ENCODE results near the gene CFAP221.

The CFAP221 gene

DNA sequence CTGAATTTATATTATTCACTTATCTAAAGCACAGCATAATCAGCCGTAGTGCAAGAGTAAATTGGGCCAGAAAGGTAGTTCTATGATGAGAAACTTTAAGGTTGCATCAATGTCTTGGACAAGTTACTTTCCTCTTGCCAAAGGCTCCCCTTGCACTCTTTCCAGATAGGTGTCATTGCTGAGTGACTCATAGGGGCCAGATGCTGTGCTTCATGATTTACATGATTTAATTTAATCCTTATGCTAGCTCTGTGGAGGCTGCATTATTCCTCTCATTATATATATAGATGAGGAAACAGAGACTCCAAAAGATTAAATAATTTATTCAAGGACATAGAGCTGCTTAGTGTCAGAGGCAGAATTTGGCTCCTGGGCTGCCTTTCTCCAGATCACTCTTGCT is 5.0 kb downstream of the CFAP221 start:
- Histone ChIP-seq H3K9ac (ENCODE audit: low read depth, low read length) (no peak overlapping the region), H3K36me3 (ENCODE audit: insufficient read depth, low read length) (no peaks in the 10 kb centered on the region), H3K9me3 (ENCODE audit: control insufficient read depth, insufficient read depth, low read length) (no peaks in the 10 kb centered on the region), H3K4me1 (ENCODE audit: insufficient read depth, low read length) (no peaks in the 10 kb centered on the region)

GRCh38 chr2:119550346-119550745 is 6.1 kb downstream of the CFAP221 start:
- no peaks in the 10 kb centered on the region for H3K4me1 ChIP-seq (ENCODE audit: insufficient read depth, low read length)
- no peaks in the 10 kb centered on the region for H3K9me3 ChIP-seq (ENCODE audit: control insufficient read depth, insufficient read depth, low read length)
- no peak overlapping the region for H3K9ac ChIP-seq (ENCODE audit: low read depth, low read length)
- H3K36me3 ChIP-seq (ENCODE audit: insufficient read depth, low read length) = no peaks in the 10 kb centered on the region

DNA sequence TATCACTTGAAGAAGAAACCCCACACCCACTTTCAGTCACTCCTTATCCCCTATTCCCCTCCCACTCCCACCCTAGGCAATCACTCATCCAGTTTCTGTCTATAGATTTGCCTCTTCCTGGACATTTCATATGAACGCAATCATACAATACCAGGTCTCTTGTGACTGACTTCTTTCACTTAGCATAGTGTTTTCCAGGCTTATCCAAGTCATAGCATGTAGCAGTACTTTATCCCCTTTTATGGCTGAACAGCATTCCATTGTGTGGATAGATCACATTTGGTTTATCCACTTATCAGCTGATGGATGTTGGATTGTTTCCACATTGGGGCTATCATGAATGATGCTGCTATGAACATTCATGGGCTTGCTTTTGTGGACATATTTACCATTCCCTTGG is 6.6 kb downstream of the CFAP221 start:
- H3K36me3 ChIP-seq (ENCODE audit: insufficient read depth, low read length) = no peaks in the 10 kb centered on the region
- H3K9ac ChIP-seq (ENCODE audit: low read depth, low read length) = no peak overlapping the region
- no peaks in the 10 kb centered on the region for H3K4me1 ChIP-seq (ENCODE audit: insufficient read depth, low read length)
- no peaks in the 10 kb centered on the region for H3K9me3 ChIP-seq (ENCODE audit: control insufficient read depth, insufficient read depth, low read length)

DNA sequence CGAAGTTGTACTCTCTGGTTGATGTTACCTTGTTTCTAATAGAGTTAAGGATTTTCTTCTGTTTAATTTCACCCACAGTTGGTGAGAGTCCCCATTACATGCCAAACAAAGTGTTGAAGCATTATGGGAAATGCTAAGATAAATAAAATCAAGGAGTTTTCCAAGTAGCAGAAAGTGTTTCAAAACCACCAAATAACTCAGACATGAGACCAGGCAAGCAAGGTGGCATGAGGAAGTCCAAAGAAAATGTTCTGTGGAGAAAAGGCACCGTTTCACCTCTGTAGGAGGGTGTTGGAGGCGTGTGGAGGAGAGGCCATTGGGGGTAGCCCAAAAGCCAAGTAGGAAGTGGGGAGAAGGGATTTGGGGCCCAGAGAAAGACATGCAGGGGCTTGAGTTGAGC is 8.7 kb downstream of the CFAP221 start:
- H3K9me3 ChIP-seq (ENCODE audit: control insufficient read depth, insufficient read depth, low read length) = no peaks in the 10 kb centered on the region
- no peaks in the 10 kb centered on the region for H3K36me3 ChIP-seq (ENCODE audit: insufficient read depth, low read length)
- H3K9ac ChIP-seq (ENCODE audit: low read depth, low read length) = no peak overlapping the region
- no peaks in the 10 kb centered on the region for H3K4me1 ChIP-seq (ENCODE audit: insufficient read depth, low read length)

GRCh38 chr2:119553687-119554344 is 9.6 kb downstream of the CFAP221 start:
- H3K36me3 ChIP-seq (ENCODE audit: insufficient read depth, low read length) = no peaks in the 10 kb centered on the region
- H3K9me3 ChIP-seq (ENCODE audit: control insufficient read depth, insufficient read depth, low read length) = no peaks in the 10 kb centered on the region
- no peaks in the 10 kb centered on the region for H3K4me1 ChIP-seq (ENCODE audit: insufficient read depth, low read length)
- H3K9ac ChIP-seq (ENCODE audit: low read depth, low read length) = no peak overlapping the region

- Histone ChIP-seq H3K9me3 (ENCODE audit: control insufficient read depth, insufficient read depth, low read length) (0 out of 2 replicates have a peak, but pooled peaks cover 4% of the 10 kb centered on the region), H3K9ac (ENCODE audit: low read depth, low read length) (no peak overlapping the region)
Measured at GRCh38 chr2:119565481-119565880, 21.2 kb downstream of the CFAP221 start.

GRCh38 chr2:119567292-119567691 is 23.0 kb downstream of the CFAP221 start:
- Histone ChIP-seq H3K4me1 (ENCODE audit: insufficient read depth, low read length) (no peaks in the 10 kb centered on the region), H3K9ac (ENCODE audit: low read depth, low read length) (no peak overlapping the region), H3K36me3 (ENCODE audit: insufficient read depth, low read length) (no peaks in the 10 kb centered on the region), H3K9me3 (ENCODE audit: control insufficient read depth, insufficient read depth, low read length) (0 out of 2 replicates have a peak, but pooled peaks cover 4% of the 10 kb centered on the region)

More at GRCh38 chr2:119565481-119565880, 21.2 kb downstream of the CFAP221 start:
- Histone ChIP-seq H3K4me1 (ENCODE audit: insufficient read depth, low read length) (no peaks in the 10 kb centered on the region), H3K36me3 (ENCODE audit: insufficient read depth, low read length) (no peaks in the 10 kb centered on the region)

DNA sequence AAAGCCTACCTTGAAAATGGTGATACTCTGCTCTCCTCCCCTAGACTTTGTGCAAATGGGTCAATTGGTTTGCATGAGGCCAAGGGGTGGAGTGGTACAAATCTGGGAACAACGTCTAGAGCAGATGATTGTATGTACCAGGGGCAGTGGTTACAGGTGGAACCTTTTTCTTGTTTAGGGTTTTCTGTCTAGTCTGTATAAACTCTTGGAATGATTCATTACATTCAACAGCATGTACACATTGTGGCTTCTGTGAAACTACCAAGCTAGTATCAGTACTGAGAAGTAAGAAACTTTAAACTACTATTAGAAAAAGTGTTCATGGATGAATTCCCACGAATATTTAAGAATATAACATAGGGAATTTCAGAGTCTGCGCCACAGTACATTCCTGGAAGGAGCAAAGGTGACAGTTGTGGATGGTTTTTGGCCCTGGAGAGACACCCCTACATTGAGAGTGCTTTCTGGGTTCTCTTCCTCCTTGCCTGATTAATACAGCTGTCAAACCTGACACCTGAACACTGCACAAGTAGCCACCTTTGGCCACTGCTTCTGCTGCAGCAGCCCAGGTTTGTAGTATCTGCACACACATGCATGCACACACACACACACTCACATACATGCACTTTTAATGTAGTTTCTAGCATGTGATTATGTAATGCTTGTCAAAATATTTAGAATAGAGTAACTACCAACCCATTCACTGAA is 30.0 kb downstream of the CFAP221 start:
- no peak overlapping the region for H3K9ac ChIP-seq (ENCODE audit: low read depth, low read length)
- H3K36me3 ChIP-seq (ENCODE audit: insufficient read depth, low read length) = no peaks in the 10 kb centered on the region
- H3K9me3 ChIP-seq (ENCODE audit: control insufficient read depth, insufficient read depth, low read length) = no peaks in the 10 kb centered on the region
- H3K4me1 ChIP-seq (ENCODE audit: insufficient read depth, low read length) = no peaks in the 10 kb centered on the region

DNA sequence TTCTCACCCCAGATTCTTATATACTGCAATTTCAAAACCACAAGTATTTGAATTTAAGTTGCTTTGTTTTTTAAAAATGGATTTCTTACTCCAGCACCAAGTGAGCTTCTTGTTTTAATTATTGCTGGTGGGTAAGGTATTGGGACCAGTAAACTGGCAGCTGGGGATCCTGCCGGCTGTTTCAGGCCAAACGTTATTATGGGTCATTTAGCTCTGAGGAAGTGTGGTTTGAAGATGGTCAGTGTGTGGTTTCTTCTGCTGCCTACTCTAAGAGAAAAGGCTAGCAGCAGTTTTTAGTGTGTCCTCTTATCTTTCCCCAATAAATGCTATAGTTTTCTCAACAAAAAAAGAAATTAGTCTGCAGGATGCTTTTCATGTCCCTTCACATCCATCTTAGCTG is 30.6 kb downstream of the CFAP221 start:
- Histone ChIP-seq H3K9me3 (ENCODE audit: control insufficient read depth, insufficient read depth, low read length) (no peaks in the 10 kb centered on the region), H3K9ac (ENCODE audit: low read depth, low read length) (no peak overlapping the region), H3K36me3 (ENCODE audit: insufficient read depth, low read length) (no peaks in the 10 kb centered on the region), H3K4me1 (ENCODE audit: insufficient read depth, low read length) (no peaks in the 10 kb centered on the region)

GRCh38 chr2:119575439-119575838 is 31.2 kb downstream of the CFAP221 start:
- H3K36me3 ChIP-seq (ENCODE audit: insufficient read depth, low read length) = no peaks in the 10 kb centered on the region
- H3K9ac ChIP-seq (ENCODE audit: low read depth, low read length) = no peak overlapping the region
- no peaks in the 10 kb centered on the region for H3K4me1 ChIP-seq (ENCODE audit: insufficient read depth, low read length)
- no peaks in the 10 kb centered on the region for H3K9me3 ChIP-seq (ENCODE audit: control insufficient read depth, insufficient read depth, low read length)

- Histone ChIP-seq H3K9ac (ENCODE audit: low read depth, low read length) (no peak overlapping the region), H3K36me3 (ENCODE audit: insufficient read depth, low read length) (no peaks in the 10 kb centered on the region), H3K4me1 (ENCODE audit: insufficient read depth, low read length) (no peaks in the 10 kb centered on the region), H3K9me3 (ENCODE audit: control insufficient read depth, insufficient read depth, low read length) (peaks cover 6% of the 10 kb centered on the region; the same call in 1 of the 2 replicates)
Measured at GRCh38 chr2:119579424-119580295, 35.4 kb downstream of the CFAP221 start.

DNA sequence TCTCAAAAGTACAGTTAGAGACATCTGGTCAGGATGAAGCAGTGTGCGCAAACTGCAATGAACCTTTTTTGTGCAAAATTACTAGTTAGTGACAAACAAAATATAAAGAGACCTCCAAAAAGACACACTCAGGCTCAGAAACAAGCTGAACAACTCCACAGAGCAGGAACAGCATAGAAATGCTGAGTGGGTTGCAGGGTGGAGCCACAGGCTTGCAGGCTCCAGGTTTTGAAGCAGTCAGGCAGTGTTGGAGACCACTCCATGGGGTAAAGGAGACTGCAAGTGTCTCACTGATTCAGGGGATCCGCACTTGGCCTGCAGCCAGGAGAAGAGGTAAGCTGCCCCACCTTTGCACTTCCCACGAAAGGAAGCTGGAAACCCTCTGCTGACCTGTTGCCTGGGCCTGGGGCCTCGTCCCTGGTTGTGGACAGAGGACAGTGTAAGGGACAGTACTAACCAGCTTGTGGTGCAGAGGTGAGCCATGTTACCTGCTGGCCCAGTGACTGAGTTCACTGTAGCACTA is 36.4 kb downstream of the CFAP221 start:
- H3K9ac ChIP-seq (ENCODE audit: low read depth, low read length) = no peak overlapping the region
- H3K36me3 ChIP-seq (ENCODE audit: insufficient read depth, low read length) = no peaks in the 10 kb centered on the region
- peaks cover 6% of the 10 kb centered on the region; the same call in 1 of the 2 replicates for H3K9me3 ChIP-seq (ENCODE audit: control insufficient read depth, insufficient read depth, low read length)
- H3K4me1 ChIP-seq (ENCODE audit: insufficient read depth, low read length) = no peaks in the 10 kb centered on the region

DNA sequence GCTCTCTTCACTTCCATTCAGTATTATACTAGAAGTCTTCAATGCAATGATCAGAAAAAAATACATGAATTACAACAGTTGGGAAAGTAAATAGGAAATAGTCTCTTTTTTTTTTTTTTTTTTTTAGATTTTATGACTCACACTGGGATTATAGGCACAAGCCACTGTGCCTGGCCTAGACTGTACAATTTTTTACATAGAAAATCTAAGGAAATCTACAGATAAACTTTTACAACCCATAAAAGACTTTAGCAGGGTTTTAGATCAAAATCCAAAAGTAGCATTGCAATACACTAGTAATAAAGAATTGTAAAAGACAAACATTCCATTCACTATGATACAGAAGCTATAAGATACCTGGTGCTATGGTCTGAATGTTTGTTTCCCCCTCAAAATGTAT is 39.0 kb downstream of the CFAP221 start:
- Histone ChIP-seq H3K4me1 (ENCODE audit: insufficient read depth, low read length) (no peaks in the 10 kb centered on the region), H3K9me3 (ENCODE audit: control insufficient read depth, insufficient read depth, low read length) (peaks cover 6% of the 10 kb centered on the region; the same call in 1 of the 2 replicates), H3K9ac (ENCODE audit: low read depth, low read length) (no peak overlapping the region), H3K36me3 (ENCODE audit: insufficient read depth, low read length) (no peaks in the 10 kb centered on the region)

DNA sequence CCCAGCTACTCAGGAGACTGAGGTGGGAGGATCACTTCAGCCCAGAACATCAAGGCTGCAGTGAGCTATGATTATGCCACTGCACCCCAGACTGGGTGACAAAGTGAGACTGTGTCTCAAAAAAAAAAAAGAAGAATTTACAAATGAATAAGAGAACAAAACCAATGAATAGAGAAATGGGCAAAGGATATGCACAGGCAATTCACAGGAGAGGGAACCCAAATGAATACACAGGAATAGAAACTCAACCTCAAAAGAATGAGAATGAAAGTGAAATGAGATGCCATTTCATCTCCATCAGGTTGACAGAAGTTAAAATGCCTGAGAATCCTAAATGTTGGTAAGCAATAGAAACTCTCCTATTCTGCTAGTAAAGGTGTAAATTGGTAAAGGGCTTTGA is 40.2 kb downstream of the CFAP221 start:
- H3K4me1 ChIP-seq (ENCODE audit: insufficient read depth, low read length) = no peaks in the 10 kb centered on the region
- H3K9me3 ChIP-seq (ENCODE audit: control insufficient read depth, insufficient read depth, low read length) = peaks cover 6% of the 10 kb centered on the region; the same call in 1 of the 2 replicates
- no peaks in the 10 kb centered on the region for H3K36me3 ChIP-seq (ENCODE audit: insufficient read depth, low read length)
- H3K9ac ChIP-seq (ENCODE audit: low read depth, low read length) = no peak overlapping the region
